GM06990 (cell line): ENCODE data around the gene MSANTD1.

Experiments used
- DNase-seq: peaks from one replicate; pipeline ENCODE4 v3.0.0-alpha.2; 2011; ENCODE audit not compliant: insufficient read length; ENCODE audit errors: extremely low read depth
- H3K27me3 ChIP-seq: replicated peaks from 2 replicates; pipeline ENCODE4 v1.6.0; 2011; ENCODE audit warnings: low read length; ENCODE audit not compliant: control insufficient read depth, insufficient read depth
- H3K36me3 ChIP-seq: 2 replicates; pipeline ENCODE4 v1.5.1; 2011; ENCODE audit warnings: low read length; ENCODE audit not compliant: control insufficient read depth, insufficient read depth
- H3K4me3 ChIP-seq: replicated peaks from 2 replicates; pipeline ENCODE4 v1.5.1; 2011; ENCODE audit warnings: low read depth, mild to moderate bottlenecking, control low read depth, low read length
- TF ChIP-seq, protein P1 (sequence below): IDR thresholded peaks from 2 replicates; pipeline ENCODE4 v1.5.1; 2011; ENCODE audit warnings: low read length, control low read depth, mild to moderate bottlenecking, inconsistent platforms; ENCODE audit not compliant: insufficient read depth, poor library complexity, severe bottlenecking

The MSANTD1 gene

DNA sequence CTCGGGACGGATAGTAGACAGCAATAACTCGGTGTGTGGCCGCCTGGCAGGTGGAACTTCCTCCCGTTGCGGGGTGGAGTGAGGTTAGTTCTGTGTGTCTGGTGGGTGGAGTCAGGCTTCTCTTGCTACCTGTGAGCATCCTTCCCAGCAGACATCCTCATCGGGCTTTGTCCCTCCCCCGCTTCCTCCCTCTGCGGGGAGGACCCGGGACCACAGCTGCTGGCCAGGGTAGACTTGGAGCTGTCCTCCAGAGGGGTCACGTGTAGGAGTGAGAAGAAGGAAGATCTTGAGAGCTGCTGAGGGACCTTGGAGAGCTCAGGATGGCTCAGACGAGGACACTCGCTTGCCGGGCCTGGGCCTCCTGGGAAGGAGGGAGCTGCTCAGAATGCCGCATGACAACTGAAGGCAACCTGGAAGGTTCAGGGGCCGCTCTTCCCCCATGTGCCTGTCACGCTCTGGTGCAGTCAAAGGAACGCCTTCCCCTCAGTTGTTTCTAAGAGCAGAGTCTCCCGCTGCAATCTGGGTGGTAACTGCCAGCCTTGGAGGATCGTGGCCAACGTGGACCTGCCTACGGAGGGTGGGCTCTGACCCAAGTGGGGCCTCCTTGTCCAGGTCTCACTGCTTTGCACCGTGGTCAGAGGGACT is 5.7 kb upstream of the MSANTD1 start:
- no peak for DNase-seq
- H3K27me3 ChIP-seq: no peaks in the 10 kb centered on the region
- peaks cover 25% of the 10 kb centered on the region for H3K36me3 ChIP-seq
- TF ChIP-seq, protein P1, sequence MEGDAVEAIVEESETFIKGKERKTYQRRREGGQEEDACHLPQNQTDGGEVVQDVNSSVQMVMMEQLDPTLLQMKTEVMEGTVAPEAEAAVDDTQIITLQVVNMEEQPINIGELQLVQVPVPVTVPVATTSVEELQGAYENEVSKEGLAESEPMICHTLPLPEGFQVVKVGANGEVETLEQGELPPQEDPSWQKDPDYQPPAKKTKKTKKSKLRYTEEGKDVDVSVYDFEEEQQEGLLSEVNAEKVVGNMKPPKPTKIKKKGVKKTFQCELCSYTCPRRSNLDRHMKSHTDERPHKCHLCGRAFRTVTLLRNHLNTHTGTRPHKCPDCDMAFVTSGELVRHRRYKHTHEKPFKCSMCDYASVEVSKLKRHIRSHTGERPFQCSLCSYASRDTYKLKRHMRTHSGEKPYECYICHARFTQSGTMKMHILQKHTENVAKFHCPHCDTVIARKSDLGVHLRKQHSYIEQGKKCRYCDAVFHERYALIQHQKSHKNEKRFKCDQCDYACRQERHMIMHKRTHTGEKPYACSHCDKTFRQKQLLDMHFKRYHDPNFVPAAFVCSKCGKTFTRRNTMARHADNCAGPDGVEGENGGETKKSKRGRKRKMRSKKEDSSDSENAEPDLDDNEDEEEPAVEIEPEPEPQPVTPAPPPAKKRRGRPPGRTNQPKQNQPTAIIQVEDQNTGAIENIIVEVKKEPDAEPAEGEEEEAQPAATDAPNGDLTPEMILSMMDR: no peak
- no peak overlapping the region for H3K4me3 ChIP-seq

DNA sequence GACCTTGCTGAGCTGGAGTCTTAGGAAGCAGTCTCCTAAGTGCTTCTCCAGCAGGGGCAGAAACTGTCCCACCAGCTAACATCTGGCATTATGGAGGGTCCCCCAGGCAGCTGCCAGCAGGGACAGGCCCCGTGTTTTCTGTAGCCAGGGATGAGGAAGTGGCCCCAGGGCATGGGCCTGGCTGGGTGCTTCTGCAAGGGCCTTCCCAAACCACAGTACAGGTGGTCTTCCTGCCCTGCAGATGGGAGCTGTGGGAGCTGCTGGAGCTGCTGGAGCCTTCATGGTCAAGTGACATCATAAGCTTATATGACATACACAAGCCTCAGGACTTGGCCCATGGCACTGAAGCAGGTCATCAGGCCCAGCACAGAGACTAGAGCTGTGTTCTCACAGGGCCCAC is 5.0 kb upstream of the MSANTD1 start:
- H3K4me3 ChIP-seq: no peak overlapping the region
- TF ChIP-seq, protein P1: no peak
- peaks cover 22% of the 10 kb centered on the region for H3K36me3 ChIP-seq
- H3K27me3 ChIP-seq: no peaks in the 10 kb centered on the region
- DNase-seq: no peak

DNA sequence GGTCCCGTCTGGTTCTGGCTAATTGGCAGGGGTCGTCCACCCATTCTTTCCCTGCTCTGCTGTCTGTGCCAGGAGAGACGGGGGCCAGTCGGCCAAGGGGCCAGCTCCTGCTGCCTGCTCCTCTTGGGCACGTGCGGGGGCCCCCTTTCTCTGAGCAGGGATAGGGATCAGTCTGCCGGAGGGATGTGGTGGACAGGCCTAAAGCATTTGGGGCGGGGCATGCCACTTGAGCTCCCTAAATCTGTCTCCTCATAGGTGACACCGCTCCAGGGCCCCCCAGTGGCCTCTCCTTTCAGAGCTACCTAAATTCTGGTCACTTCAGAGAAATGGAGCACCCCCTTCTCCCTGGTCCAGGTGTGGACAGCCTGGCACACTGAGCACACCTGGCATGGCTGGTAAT is 4.2 kb upstream of the MSANTD1 start:
- DNase-seq: no peak
- Histone ChIP-seq H3K36me3 (peaks cover 14% of the 10 kb centered on the region), H3K4me3 (no peak overlapping the region), H3K27me3 (no peaks in the 10 kb centered on the region)
- TF ChIP-seq, protein P1: no peak

DNA sequence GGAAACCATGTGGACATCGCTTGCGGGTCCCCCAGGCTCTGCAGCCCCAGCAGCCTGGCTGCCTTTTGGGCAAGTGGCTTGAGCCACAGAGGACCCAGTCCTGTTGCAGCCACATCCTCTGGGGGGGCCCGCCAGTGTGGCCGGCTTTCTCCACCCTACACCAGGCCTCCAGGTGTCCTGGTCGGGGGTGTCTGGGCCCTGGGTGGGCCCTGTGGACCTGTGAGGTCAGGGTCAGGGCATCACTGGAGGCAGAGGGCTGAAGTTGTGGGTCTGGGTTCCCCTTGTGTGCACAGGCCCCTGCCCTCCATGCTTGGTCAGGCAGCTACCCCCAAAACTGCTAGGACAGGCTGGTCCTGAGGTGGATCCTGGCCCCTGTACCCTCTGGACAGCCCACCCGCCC is 3.3 kb upstream of the MSANTD1 start:
- no peak for DNase-seq
- Histone ChIP-seq H3K4me3 (no peak overlapping the region), H3K27me3 (no peaks in the 10 kb centered on the region), H3K36me3 (peaks cover 8% of the 10 kb centered on the region)
- TF ChIP-seq, protein P1: no peak

DNA sequence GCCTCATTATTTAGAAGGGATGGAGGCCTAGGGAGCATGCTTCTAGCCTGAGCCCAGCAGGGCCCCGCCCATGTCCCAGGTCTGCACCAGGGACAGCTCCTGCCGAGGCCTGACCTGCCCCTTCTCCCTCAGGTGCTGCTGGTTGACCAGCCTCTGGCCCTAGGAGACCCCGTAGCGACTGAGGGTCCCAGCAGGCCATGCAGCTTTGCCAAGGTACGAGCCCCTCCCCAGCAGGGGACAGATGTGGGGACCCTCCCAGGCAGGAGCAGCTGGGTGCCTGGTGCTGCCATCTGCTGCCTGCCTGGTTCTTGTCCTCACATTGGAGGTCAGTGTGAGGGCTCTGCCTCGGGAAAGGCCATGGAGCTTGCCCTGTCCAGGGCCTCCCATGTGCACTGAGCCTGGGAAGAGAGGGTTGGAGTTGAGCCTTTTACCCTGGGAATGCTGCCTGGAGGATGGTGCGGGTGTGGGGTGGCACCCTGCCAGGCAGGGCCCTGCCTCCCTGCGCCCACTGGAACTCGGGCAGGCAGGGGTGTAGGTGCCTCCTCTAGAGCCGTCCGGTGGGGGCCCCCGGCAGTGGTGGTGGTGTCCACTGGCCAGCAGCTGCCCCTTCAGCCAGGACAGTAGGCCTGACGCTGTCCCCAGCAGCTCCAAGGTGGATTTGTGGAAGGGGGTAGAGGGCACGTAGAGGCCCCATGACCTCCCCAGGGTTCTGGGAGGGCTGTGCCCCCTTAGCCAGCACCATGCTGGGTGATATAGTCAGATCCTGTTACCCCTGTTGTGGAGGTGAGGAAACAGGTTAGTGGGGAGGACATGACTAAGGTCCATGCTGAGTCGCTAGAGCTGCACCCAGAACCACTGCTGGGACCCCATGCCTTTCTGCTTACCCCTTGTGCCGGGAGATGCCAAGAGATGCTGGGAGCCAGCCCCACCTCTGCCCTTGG is 2.2 kb upstream of the MSANTD1 start:
- Histone ChIP-seq H3K27me3 (no peaks in the 10 kb centered on the region), H3K36me3 (peaks cover 6% of the 10 kb centered on the region), H3K4me3 (no peak overlapping the region)
- no peak for DNase-seq
- TF ChIP-seq, protein P1: no peak
